Esophagus squamous epithelium (tissue), 5 donors: Measurements from ENCODE around the gene TRIP10. TPM values are rescaled to one million over a fixed set of nuclear protein-coding genes. Genes with fewer than 3 reads are reported as not detected.

ENCODE experiments used
- DNase-seq: peaks from one replicate; lab custom pipeline; 2025; lab: John Stamatoyannopoulos, UW
- H3K27ac ChIP-seq, 4 donors: fragments of 200-600 bp; sonication (generic); one replicate each; pipeline ENCODE4 v1.5.1; 2016 to 2019; ENCODE audit warnings: mild to moderate bottlenecking in 1 of 4
- H3K27me3 ChIP-seq, 4 donors: fragments of 200-600 bp; sonication (generic); 1 replicate in 3 of 4; 2 replicates in 1 of 4; pipeline versions ENCODE4 v1.5.1 to v1.6.0; 2017 to 2021; ENCODE audit warnings: antibody characterized with exemption in 1 of 4
- H3K36me3 ChIP-seq, 3 donors: fragments of 200-600 bp; sonication (generic); one replicate each; pipeline ENCODE4 v1.5.1; 2016 to 2019
- H3K4me1 ChIP-seq, 3 donors: fragments of 200-600 bp; sonication (generic); one replicate each; pipeline ENCODE4 v1.5.1; 2017 to 2019
- H3K4me3 ChIP-seq, 4 donors: fragments of 200-600 bp; sonication (generic); 1 replicate in 3 of 4; 2 replicates in 1 of 4; pipeline ENCODE4 v1.5.1; 2016 to 2019; ENCODE audit warnings: mild to moderate bottlenecking in 2 of 4, moderate library complexity in 1 of 4
- H3K9me3 ChIP-seq, 3 donors: fragments of 200-600 bp; sonication (generic); one replicate each; pipeline ENCODE4 v1.5.1; 2016 to 2019
- CTCF ChIP-seq, 6 experiments: fragments of 450-650 bp in 4 of 6; fragments of 200-600 bp in 2 of 6; sonication (generic) in 2 of 6; IDR thresholded peaks; one replicate each; pipeline ENCODE4 v1.5.1; 2016 to 2019; ENCODE audit warnings: antibody characterized with exemption in 6 of 6, mild to moderate bottlenecking in 4 of 6, moderate library complexity in 4 of 6
- POLR2A ChIP-seq, 4 donors: fragments of 450-650 bp; IDR thresholded peaks; one replicate each; pipeline ENCODE4 v1.6.1; 2017; ENCODE audit warnings: antibody characterized with exemption in 4 of 4, mild to moderate bottlenecking in 4 of 4, moderate library complexity in 3 of 4
- WGBS, 2 donors: methylation state at CpG; one replicate each; pipeline ENCODE4 v1.1.5; 2018; 5-methylcytosine and 5-hydroxymethylcytosine counted together
- intact Hi-C: fragments of 100-400 bp; cut with DNase I; formaldehyde crosslinking; loops from one replicate; pipeline ENCODE4 v1.15.0; 2022
- total RNA-seq, 4 donors: library from RNA; depleted of rRNA; stranded (reverse); fragments of >200 nt; gene quantifications; one replicate each; pipeline ENCODE4 v1.1.0, GENCODE V29; 2016
- donor health status: DM: yes; HTN: yes; CAD: no.

TRIP10 gene
- total RNA-seq, 4 donors from 2014 or later, result 67.6 to 160 (median 117) TPM

- TF ChIP-seq POLR2A (IDR thresholded peaks at IDR 0.05) (no peak), CTCF (IDR thresholded peaks at IDR 0.05) (no peak)
- WGBS, 2 donors, result 74 to 78% methylated on average over 5 to 6 of the region's 7 CpGs
- H3K4me3 ChIP-seq, result no peak overlapping the region
- no peaks in the 10 kb centered on the region for H3K9me3 ChIP-seq
- no peak for DNase-seq
- no peaks in the 10 kb centered on the region for H3K36me3 ChIP-seq
- H3K4me1 ChIP-seq, result no peaks in the 10 kb centered on the region
- H3K27ac ChIP-seq, result no peak overlapping the region
- H3K27me3 ChIP-seq, result peaks cover 0 to 4% (median 0%) of the 10 kb centered on the region in 4 donors
- intact Hi-C loops, result no loop called here
Observed at GRCh38 chr19:6693681-6694080, 45.8 kb upstream of the TRIP10 start.

- no peak for TF ChIP-seq CTCF (IDR thresholded peaks at IDR 0.05)
- TF ChIP-seq POLR2A (IDR thresholded peaks at IDR 0.05), result no peak
- peaks cover 0 to 4% (median 0%) of the 10 kb centered on the region in 4 donors for H3K27me3 ChIP-seq
- no peak overlapping the region for H3K27ac ChIP-seq
- no peaks in the 10 kb centered on the region for H3K4me1 ChIP-seq
- no peak overlapping the region for H3K4me3 ChIP-seq
- intact Hi-C loops, result no loop called here
- no peak for DNase-seq
- H3K9me3 ChIP-seq, result no peaks in the 10 kb centered on the region
- WGBS, 2 donors, result 92% methylated on average over 10 to 11 of the region's 25 CpGs
- no peaks in the 10 kb centered on the region for H3K36me3 ChIP-seq
Observed at GRCh38 chr19:6694147-6694815, 45.2 kb upstream of the TRIP10 start.

- no peak for DNase-seq
- no peak overlapping the region for H3K4me3 ChIP-seq
- no peak for TF ChIP-seq POLR2A (IDR thresholded peaks at IDR 0.05)
- no peak for TF ChIP-seq CTCF (IDR thresholded peaks at IDR 0.05)
- no peaks in the 10 kb centered on the region for H3K9me3 ChIP-seq
- intact Hi-C loops, result no loop called here
- H3K27me3 ChIP-seq, result peaks cover 0 to under 1% (median 0%) of the 10 kb centered on the region in 4 donors
- WGBS, 2 donors, result 80 to 85% methylated on average over 12 to 17 of the region's 18 CpGs
- no peak overlapping the region for H3K27ac ChIP-seq
- no peaks in the 10 kb centered on the region for H3K4me1 ChIP-seq
- H3K36me3 ChIP-seq, result no peaks in the 10 kb centered on the region
Observed at GRCh38 chr19:6696239-6696820, 43.1 kb upstream of the TRIP10 start.

GRCh38 chr19:6697291-6697690 is 42.2 kb upstream of the TRIP10 start:
- TF ChIP-seq CTCF (IDR thresholded peaks at IDR 0.05) (no peak), POLR2A (IDR thresholded peaks at IDR 0.05) (no peak)
- no peaks in the 10 kb centered on the region for H3K27me3 ChIP-seq
- intact Hi-C loops, result no loop called here
- no peak overlapping the region for H3K4me3 ChIP-seq
- H3K4me1 ChIP-seq, result no peaks in the 10 kb centered on the region
- H3K27ac ChIP-seq, result no peak overlapping the region
- 42 to 86% methylated on average over 3 to 9 of the region's 13 CpGs for WGBS, 2 donors
- DNase-seq, result no peak
- no peaks in the 10 kb centered on the region for H3K9me3 ChIP-seq
- H3K36me3 ChIP-seq, result no peaks in the 10 kb centered on the region

GRCh38 chr19:6699935-6700334 is 39.5 kb upstream of the TRIP10 start:
- intact Hi-C loops, result no loop called here

More at GRCh38 chr19:6699935-6700334, 39.5 kb upstream of the TRIP10 start:
- H3K9me3 ChIP-seq, result no peaks in the 10 kb centered on the region
- no peak for DNase-seq
- no peaks in the 10 kb centered on the region for H3K27me3 ChIP-seq
- no peaks in the 10 kb centered on the region for H3K4me1 ChIP-seq
- no peak for TF ChIP-seq CTCF (IDR thresholded peaks at IDR 0.05)
- TF ChIP-seq POLR2A (IDR thresholded peaks at IDR 0.05), result no peak
- no peak overlapping the region for H3K27ac ChIP-seq
- no peaks in the 10 kb centered on the region for H3K36me3 ChIP-seq
- no peak overlapping the region for H3K4me3 ChIP-seq
